Fibroblast of lung (primary cell): ENCODE measurements around the gene KIF15.

Experiments used
- EZH2 ChIP-seq: IDR thresholded peaks from 2 replicates; pipeline ENCODE4 v1.5.1; 2012; ENCODE audit warnings: low read length, control low read depth, mild to moderate bottlenecking; ENCODE audit errors: missing control alignments
- TF ChIP-seq, protein P1 (sequence below), 2 donors: IDR thresholded peaks in 1 of 2; conservative IDR thresholded peaks in 1 of 2; 1 replicate in 1 of 2; 2 replicates in 1 of 2; pipeline ENCODE4 v1.5.1; 2011 to 2012; ENCODE audit warnings: low read length in 2 of 2, control low read depth in 1 of 2, inconsistent platforms in 1 of 2, low read depth in 1 of 2, mild to moderate bottlenecking in 1 of 2

DNA sequence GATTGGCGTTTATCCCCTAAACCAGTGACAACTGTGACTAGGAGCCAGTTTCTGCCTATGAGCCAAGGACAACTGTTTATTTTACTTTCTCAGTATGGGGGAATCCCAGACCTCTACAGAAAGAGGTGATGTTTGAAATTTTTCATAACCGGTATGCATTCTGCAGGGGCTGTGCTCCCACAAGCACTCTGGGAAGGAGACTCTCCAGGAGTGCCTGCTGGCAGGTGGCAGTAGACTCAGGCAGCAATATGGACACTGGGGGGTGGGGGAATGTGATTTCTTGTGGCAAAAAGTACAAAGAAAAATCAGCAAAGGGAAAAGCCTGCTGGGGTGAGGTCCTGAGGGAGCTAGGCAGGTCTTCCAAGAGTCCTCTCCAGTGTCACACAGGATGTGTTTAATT is 118.7 kb downstream of the KIF15 start:
- TF ChIP-seq, protein P1, sequence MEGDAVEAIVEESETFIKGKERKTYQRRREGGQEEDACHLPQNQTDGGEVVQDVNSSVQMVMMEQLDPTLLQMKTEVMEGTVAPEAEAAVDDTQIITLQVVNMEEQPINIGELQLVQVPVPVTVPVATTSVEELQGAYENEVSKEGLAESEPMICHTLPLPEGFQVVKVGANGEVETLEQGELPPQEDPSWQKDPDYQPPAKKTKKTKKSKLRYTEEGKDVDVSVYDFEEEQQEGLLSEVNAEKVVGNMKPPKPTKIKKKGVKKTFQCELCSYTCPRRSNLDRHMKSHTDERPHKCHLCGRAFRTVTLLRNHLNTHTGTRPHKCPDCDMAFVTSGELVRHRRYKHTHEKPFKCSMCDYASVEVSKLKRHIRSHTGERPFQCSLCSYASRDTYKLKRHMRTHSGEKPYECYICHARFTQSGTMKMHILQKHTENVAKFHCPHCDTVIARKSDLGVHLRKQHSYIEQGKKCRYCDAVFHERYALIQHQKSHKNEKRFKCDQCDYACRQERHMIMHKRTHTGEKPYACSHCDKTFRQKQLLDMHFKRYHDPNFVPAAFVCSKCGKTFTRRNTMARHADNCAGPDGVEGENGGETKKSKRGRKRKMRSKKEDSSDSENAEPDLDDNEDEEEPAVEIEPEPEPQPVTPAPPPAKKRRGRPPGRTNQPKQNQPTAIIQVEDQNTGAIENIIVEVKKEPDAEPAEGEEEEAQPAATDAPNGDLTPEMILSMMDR (conservative IDR thresholded peaks at IDR 0.05 in 1 of 2, IDR thresholded peaks at IDR 0.05 in 1 of 2; ENCODE audit: low read depth in 1 of 2, low read length in 2 of 2): no peak
- no peak for TF ChIP-seq EZH2
